Measurements from ENCODE around the gene RBMS1. TPM values are rescaled to one million over a fixed set of nuclear protein-coding genes. Genes with fewer than 3 reads are reported as not detected.

The RBMS1 gene
- total RNA-seq, 1 donor from 2014 or later: 28.4 TPM

DNA sequence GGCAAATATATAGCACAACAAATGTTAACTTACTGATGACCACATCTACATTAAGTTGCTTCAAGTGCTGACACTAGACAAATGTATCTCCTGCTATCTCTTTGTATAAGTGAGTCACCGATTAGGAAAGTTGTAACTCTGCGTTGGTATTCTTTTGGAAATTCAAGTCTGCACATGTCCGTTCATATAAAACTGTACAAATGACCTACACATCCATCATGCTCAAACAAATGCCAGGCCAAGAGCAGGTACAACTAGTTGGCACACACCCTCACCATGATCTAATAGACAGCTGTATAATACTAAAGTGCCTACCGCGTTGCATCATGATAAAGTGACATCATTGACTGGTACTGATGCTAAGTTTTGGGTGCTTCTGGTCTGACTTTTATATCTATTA is 141.1 kb downstream of the RBMS1 start:
- no peak overlapping the region for H3K4me3 Mint-ChIP-seq
- peaks cover 6% of the 10 kb centered on the region for H3K4me1 Mint-ChIP-seq
- H3K27me3 Mint-ChIP-seq (ENCODE audit: low read depth): no peaks in the 10 kb centered on the region
- TF ChIP-seq, protein P1, sequence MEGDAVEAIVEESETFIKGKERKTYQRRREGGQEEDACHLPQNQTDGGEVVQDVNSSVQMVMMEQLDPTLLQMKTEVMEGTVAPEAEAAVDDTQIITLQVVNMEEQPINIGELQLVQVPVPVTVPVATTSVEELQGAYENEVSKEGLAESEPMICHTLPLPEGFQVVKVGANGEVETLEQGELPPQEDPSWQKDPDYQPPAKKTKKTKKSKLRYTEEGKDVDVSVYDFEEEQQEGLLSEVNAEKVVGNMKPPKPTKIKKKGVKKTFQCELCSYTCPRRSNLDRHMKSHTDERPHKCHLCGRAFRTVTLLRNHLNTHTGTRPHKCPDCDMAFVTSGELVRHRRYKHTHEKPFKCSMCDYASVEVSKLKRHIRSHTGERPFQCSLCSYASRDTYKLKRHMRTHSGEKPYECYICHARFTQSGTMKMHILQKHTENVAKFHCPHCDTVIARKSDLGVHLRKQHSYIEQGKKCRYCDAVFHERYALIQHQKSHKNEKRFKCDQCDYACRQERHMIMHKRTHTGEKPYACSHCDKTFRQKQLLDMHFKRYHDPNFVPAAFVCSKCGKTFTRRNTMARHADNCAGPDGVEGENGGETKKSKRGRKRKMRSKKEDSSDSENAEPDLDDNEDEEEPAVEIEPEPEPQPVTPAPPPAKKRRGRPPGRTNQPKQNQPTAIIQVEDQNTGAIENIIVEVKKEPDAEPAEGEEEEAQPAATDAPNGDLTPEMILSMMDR (conservative IDR thresholded peaks at IDR 0.05): no peak
- peaks cover 3% of the 10 kb centered on the region for H3K9me3 Mint-ChIP-seq
- DNase-seq (ENCODE audit: low read depth, low spot score): no peak
- H3K36me3 Mint-ChIP-seq (ENCODE audit: low read depth): peaks cover 3% of the 10 kb centered on the region
- H3K27ac Mint-ChIP-seq (ENCODE audit: unreplicated experiment): no peak overlapping the region

DNA sequence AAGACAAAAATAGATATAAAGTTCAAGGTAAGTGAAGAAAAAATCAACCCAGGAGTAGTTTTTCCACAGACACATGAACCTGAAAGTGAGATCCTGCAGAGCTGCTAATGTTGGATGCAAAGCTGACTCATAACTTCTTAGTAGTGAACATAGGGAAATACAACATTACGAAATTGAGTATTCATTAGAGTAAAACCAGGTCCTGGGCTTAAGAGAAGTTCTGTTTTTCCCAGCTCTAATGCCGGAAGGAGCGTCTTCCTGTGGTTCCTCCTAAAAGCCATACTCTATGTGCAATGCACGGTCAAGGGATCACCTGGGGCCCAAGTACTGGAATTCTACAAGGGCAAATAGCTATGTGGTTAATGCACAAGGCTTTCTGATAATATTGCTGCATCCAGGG is 141.7 kb downstream of the RBMS1 start:
- Mint-ChIP-seq H3K9me3 (peaks cover 3% of the 10 kb centered on the region), H3K27ac (ENCODE audit: unreplicated experiment) (no peak overlapping the region), H3K4me3 (no peak overlapping the region), H3K36me3 (ENCODE audit: low read depth) (peaks cover 3% of the 10 kb centered on the region), H3K4me1 (peaks cover 6% of the 10 kb centered on the region), H3K27me3 (ENCODE audit: low read depth) (no peaks in the 10 kb centered on the region)
- no peak for DNase-seq (ENCODE audit: low read depth, low spot score)
- TF ChIP-seq, protein P1 (conservative IDR thresholded peaks at IDR 0.05): no peak

DNA sequence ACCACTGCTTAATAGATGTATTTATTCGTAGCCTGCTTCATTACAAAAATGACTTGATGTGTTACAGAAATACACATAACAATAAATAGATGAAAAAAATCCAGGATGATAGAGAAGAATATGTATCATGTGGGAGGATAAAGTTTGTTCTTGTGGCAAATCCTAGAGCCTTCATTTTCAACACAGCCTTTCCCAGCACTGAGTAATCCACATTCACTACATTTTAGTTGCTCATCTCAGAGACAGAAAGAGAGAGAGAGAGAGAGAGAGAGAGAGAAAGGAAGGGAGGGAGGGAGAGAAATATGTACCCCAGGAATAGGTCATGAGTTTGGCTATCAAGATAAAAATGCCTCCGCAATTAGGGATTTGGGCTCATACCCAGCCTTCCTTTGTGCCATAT is 144.3 kb downstream of the RBMS1 start:
- no peak for DNase-seq (ENCODE audit: low read depth, low spot score)
- no peaks in the 10 kb centered on the region for H3K9me3 Mint-ChIP-seq
- H3K36me3 Mint-ChIP-seq (ENCODE audit: low read depth): peaks cover 3% of the 10 kb centered on the region
- H3K27ac Mint-ChIP-seq (ENCODE audit: unreplicated experiment): no peak overlapping the region
- H3K4me1 Mint-ChIP-seq: peaks cover 1% of the 10 kb centered on the region
- no peak overlapping the region for H3K4me3 Mint-ChIP-seq
- no peaks in the 10 kb centered on the region for H3K27me3 Mint-ChIP-seq (ENCODE audit: low read depth)
- TF ChIP-seq, protein P1 (conservative IDR thresholded peaks at IDR 0.05): no peak

DNA sequence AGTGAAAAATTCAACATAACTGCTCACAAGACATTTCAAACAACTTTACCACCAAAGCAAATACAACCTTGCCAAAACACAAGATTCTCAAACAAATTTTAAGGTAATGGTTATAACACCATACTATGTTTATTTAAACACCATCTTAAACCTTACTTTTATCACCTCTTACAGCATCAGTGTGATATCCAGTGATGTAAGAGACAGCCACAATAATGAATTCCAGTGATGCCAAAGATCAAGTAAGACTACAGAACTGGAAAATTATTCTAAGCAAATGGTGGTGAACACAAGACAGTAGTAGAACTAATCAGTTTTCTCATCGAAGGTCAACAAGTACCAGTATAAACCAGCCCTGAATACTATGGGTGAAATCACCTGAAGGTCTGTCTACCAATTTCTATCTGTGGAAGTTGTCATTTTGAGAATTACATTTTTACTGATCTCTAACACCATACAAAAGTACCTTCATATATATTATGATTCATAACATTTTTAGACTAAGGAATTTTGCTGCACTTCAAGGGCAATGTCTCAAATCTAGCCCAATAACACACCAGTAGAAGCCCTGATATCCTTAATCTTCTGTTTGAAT is 146.2 kb downstream of the RBMS1 start:
- H3K36me3 Mint-ChIP-seq (ENCODE audit: low read depth): peaks cover 3% of the 10 kb centered on the region
- no peak for DNase-seq (ENCODE audit: low read depth, low spot score)
- TF ChIP-seq, protein P1 (conservative IDR thresholded peaks at IDR 0.05): no peak
- no peak overlapping the region for H3K4me3 Mint-ChIP-seq
- H3K27ac Mint-ChIP-seq (ENCODE audit: unreplicated experiment): no peak overlapping the region
- no peaks in the 10 kb centered on the region for H3K9me3 Mint-ChIP-seq
- no peaks in the 10 kb centered on the region for H3K27me3 Mint-ChIP-seq (ENCODE audit: low read depth)
- H3K4me1 Mint-ChIP-seq: no peaks in the 10 kb centered on the region

DNA sequence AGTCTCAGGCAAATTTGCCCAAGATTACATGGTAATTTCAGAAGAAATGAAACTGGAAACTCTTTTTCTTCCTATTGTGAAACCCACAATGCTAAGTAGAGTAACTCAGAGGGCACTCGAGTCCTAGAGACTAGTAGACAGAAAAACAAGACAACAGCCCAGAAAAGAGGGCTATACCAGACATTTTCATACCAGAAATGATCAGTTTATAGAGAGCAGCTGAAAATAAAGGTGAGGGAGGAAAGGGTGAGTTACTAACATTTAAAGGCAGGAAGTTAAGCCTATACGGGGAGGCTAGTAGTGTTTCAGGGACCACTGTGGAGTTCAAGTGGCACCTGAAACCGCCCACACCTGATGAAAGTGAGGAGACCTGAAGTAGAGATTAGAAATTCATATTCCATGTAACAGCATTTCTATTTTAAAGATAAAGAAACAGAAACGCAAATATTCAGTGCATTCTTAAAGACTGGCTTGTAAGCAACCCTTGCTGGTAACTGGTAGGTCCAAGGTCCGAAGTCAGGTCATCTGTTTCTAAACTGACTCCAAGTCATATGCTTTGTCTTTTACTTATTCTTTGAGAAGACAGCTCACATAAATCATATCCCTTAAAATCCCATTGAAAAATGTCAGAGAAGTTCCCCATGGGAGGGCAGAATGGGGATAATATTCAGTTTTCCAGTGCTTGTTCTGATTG is 148.4 kb downstream of the RBMS1 start:
- Mint-ChIP-seq H3K4me1 (no peaks in the 10 kb centered on the region), H3K4me3 (no peak overlapping the region)

More for the DNA sequence above, 148.4 kb downstream of the RBMS1 start:
- no peak for DNase-seq (ENCODE audit: low read depth, low spot score)
- TF ChIP-seq, protein P1 (conservative IDR thresholded peaks at IDR 0.05): no peak
- peaks cover under 1% of the 10 kb centered on the region for H3K36me3 Mint-ChIP-seq (ENCODE audit: low read depth)
- H3K27me3 Mint-ChIP-seq (ENCODE audit: low read depth): no peaks in the 10 kb centered on the region
- no peak overlapping the region for H3K27ac Mint-ChIP-seq (ENCODE audit: unreplicated experiment)
- no peaks in the 10 kb centered on the region for H3K9me3 Mint-ChIP-seq
